Upper lobe of left lung (tissue), 4 donors: ENCODE data around the gene ABCC4.

ENCODE experiments used
- POLR2AphosphoS5 ChIP-seq, 2 donors: sonication (generic); formaldehyde crosslinking; IDR thresholded peaks; one replicate each; pipeline ENCODE4 v1.5.1; 2017; ENCODE audit warnings: antibody characterized with exemption in 2 of 2
- TF ChIP-seq, protein P1 (sequence below), 6 experiments: fragments of 450-650 bp in 4 of 6; fragments of 200-600 bp in 2 of 6; sonication (generic) in 2 of 6; IDR thresholded peaks; one replicate each; pipeline ENCODE4 v1.5.1; 2016 to 2019; ENCODE audit warnings: antibody characterized with exemption in 6 of 6

DNA sequence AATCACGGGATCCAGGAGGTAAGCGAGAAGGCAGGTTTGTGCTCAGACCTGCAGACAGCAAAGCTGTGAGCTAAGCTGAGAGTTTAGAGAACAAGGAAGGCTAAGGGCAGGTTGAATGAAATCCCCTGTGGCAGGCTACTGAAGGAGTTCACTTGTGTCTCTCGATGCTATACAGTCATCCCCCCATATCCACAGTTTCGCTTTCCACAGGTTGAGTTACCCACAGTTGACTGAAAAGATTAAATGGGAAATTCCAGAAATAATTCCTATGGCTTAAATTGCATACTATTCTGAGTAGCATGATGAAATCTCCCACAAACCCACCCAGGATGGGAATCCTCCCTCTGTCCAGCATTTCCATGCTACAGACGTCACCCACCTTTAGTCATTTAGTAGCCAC lies 49.6 kb downstream of the ABCC4 start:
- TF ChIP-seq, protein P1, sequence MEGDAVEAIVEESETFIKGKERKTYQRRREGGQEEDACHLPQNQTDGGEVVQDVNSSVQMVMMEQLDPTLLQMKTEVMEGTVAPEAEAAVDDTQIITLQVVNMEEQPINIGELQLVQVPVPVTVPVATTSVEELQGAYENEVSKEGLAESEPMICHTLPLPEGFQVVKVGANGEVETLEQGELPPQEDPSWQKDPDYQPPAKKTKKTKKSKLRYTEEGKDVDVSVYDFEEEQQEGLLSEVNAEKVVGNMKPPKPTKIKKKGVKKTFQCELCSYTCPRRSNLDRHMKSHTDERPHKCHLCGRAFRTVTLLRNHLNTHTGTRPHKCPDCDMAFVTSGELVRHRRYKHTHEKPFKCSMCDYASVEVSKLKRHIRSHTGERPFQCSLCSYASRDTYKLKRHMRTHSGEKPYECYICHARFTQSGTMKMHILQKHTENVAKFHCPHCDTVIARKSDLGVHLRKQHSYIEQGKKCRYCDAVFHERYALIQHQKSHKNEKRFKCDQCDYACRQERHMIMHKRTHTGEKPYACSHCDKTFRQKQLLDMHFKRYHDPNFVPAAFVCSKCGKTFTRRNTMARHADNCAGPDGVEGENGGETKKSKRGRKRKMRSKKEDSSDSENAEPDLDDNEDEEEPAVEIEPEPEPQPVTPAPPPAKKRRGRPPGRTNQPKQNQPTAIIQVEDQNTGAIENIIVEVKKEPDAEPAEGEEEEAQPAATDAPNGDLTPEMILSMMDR (IDR thresholded peaks at IDR 0.05) = no peak
- no peak for TF ChIP-seq POLR2AphosphoS5 (IDR thresholded peaks at IDR 0.05)
